ENCODE measurements around the gene TPSB2.
A peak's percentile ranks its signal among the peaks of the same experiment; 100 is the strongest.
"Not testable (repeated sequence)": the region's sequence is repeated elsewhere in the genome, so short reads cannot be mapped to it uniquely, and the experiment has no call there.

The TPSB2 gene

DNA sequence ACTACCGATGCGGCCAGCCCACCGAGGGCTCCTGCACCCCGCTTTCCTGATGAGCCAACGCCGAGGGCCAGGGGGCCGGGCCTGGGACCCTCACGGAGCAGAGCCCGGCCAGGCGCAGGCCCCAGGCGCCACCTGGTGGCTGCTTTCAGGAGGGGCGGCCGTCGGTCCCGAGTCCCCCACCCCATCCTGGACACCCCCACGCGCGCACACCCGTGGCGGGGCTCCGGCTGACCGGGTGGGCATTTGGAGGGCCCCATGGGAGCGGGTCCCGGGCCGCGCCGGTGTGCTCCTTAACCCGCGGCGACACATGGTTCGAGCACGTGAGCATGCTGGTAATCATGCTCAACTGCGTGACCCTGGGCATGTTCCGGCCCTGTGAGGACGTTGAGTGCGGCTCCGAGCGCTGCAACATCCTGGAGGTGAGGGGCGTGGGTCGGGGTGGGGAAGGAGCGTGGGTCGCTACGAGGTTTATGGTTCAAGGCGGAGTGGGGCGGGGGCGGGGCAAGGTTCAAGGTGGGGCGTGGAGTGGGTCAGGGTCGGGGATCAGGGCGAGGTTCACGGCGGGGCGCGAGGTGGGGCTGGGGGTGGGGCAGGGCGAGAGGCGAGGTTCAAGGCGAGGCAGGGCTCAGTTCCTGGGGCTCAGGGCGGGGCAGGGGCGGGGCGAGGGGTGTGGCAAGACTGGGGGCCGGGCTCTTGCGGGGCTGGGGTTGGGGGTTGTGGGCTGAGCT is 35.2 kb downstream of the TPSB2 start:
- Mint-ChIP-seq H3K36me3 (no peaks in the 10 kb centered on the region), H3K27ac (no peak overlapping the region), H3K4me1 (no peaks in the 10 kb centered on the region), H3K4me3 (no peak overlapping the region), H3K9me3 (peaks cover 2% of the 10 kb centered on the region)
- DNase-seq (ENCODE audit: low spot score in 2 of 2) (no peak), ATAC-seq (no peak)

GRCh38 chr16:1193825-1194581 is 36.0 kb downstream of the TPSB2 start:
- ATAC-seq (no peak), DNase-seq (ENCODE audit: low spot score in 2 of 2) (no peak)
- Mint-ChIP-seq H3K9me3 (no peaks in the 10 kb centered on the region), H3K4me1 (no peaks in the 10 kb centered on the region), H3K36me3 (no peaks in the 10 kb centered on the region), H3K27ac (no peak overlapping the region), H3K4me3 (no peak overlapping the region)

- no peak for DNase-seq (ENCODE audit: low spot score in 2 of 2)
- no peak overlapping the region for H3K4me3 Mint-ChIP-seq
- H3K4me1 Mint-ChIP-seq, result no peaks in the 10 kb centered on the region
- H3K27ac Mint-ChIP-seq, result no peak overlapping the region
- no peak for ATAC-seq
- H3K36me3 Mint-ChIP-seq, result no peaks in the 10 kb centered on the region
- H3K9me3 Mint-ChIP-seq, result no peaks in the 10 kb centered on the region
Observed at GRCh38 chr16:1193143-1193824, 36.7 kb downstream of the TPSB2 start.

- no peaks in the 10 kb centered on the region for H3K9me3 Mint-ChIP-seq
- no peaks in the 10 kb centered on the region for H3K4me1 Mint-ChIP-seq
- no peak overlapping the region for H3K27ac Mint-ChIP-seq
- ATAC-seq (no peak), DNase-seq (ENCODE audit: low spot score in 2 of 2) (no peak)
- H3K36me3 Mint-ChIP-seq, result no peaks in the 10 kb centered on the region
- H3K4me3 Mint-ChIP-seq, result no peak overlapping the region
Observed at GRCh38 chr16:1192384-1193073, 37.5 kb downstream of the TPSB2 start.

GRCh38 chr16:1190789-1191188 is 39.2 kb downstream of the TPSB2 start:
- not testable (repeated sequence) for H3K9me3 Mint-ChIP-seq

GRCh38 chr16:1189455-1189854 is 40.5 kb downstream of the TPSB2 start:
- no peak overlapping the region for H3K27ac Mint-ChIP-seq
- no peaks in the 10 kb centered on the region for H3K4me1 Mint-ChIP-seq
- no peak for DNase-seq (ENCODE audit: low spot score in 2 of 2)
- H3K9me3 Mint-ChIP-seq, result no peaks in the 10 kb centered on the region
- no peak overlapping the region for H3K4me3 Mint-ChIP-seq
- no peak for ATAC-seq
- no peaks in the 10 kb centered on the region for H3K36me3 Mint-ChIP-seq

More at GRCh38 chr16:1190789-1191188, 39.2 kb downstream of the TPSB2 start:
- not testable (repeated sequence) for ATAC-seq; H3K36me3 Mint-ChIP-seq; H3K4me3 Mint-ChIP-seq; H3K27ac Mint-ChIP-seq; H3K4me1 Mint-ChIP-seq; DNase-seq (ENCODE audit: low spot score in 2 of 2)

- no peak overlapping the region for H3K4me3 Mint-ChIP-seq
- peak; percentile 62 for ATAC-seq
Observed at GRCh38 chr16:1188432-1189189, 41.4 kb downstream of the TPSB2 start.

DNA sequence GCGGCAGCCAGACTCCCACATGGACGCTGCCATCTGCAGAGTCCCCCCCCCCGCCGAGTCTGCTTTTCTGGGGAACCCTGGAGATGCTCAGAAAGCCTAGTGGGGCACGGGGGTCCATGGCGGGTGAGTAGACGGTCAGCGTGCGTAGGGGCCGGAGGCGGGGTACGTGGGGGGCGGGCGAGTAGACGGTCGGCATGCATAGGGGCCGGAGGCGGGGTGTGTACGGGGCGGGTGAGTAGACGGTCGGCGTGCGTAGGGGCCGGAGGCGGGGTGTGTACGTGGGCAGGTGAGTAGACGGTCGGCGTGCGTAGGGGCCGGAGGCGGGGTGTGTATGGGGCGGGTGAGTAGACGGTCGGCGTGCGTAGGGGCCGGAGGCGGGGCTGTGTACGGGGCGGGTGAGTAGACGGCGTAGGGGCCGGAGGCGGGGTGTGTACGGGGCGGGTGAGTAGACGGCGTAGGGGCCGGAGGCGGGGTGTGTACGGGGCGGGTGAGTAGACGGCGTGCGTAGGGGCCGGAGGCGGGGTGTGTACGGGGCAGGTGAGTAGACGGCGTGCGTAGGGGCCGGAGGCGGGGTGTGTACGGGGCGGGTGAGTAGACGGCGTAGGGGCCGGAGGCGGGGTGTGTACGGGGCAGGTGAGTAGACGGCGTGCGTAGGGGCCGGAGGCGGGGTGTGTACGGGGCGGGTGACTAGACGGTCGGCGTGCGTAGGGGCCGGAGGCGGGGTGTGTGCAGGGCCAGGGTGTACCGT is 44.4 kb downstream of the TPSB2 start:
- not testable (repeated sequence) for H3K4me3 Mint-ChIP-seq; H3K4me1 Mint-ChIP-seq; DNase-seq (ENCODE audit: low spot score in 2 of 2); H3K36me3 Mint-ChIP-seq; H3K27ac Mint-ChIP-seq; ATAC-seq; H3K9me3 Mint-ChIP-seq

More at GRCh38 chr16:1188432-1189189, 41.4 kb downstream of the TPSB2 start:
- Mint-ChIP-seq H3K4me1 (no peaks in the 10 kb centered on the region), H3K36me3 (no peaks in the 10 kb centered on the region), H3K27ac (no peak overlapping the region), H3K9me3 (no peaks in the 10 kb centered on the region)
- DNase-seq (ENCODE audit: low spot score in 2 of 2), result peak; percentile 37 to 63

DNA sequence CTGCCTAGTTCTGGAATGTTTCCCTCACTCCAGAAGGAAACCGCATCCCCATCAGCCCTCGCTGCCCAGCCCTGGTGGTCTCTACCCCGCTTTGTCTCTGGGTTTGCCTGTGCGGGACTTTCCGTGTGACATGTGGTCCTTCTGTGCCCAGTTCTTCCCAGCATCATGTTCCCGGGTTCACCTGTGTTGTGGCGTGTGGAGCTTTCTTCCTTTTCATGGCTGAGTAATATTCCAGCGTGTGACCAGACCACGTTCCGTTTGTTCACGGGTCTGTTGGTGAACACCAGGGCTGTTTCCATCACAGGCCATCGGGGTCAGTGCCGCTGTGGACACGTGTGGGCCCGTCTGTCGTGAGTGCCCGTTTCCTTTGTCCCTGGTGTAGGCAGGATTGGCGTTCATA is 45.0 kb downstream of the TPSB2 start:
- Mint-ChIP-seq H3K4me1 (no peaks in the 10 kb centered on the region), H3K4me3 (no peak overlapping the region), H3K36me3 (no peaks in the 10 kb centered on the region), H3K27ac (no peak overlapping the region), H3K9me3 (no peaks in the 10 kb centered on the region)
- no peak for ATAC-seq
- DNase-seq (ENCODE audit: low spot score in 2 of 2), result no peak

GRCh38 chr16:1184156-1184868 is 45.7 kb downstream of the TPSB2 start:
- no peak overlapping the region for H3K27ac Mint-ChIP-seq
- H3K4me1 Mint-ChIP-seq, result no peaks in the 10 kb centered on the region
- H3K9me3 Mint-ChIP-seq, result no peaks in the 10 kb centered on the region
- no peak for DNase-seq (ENCODE audit: low spot score in 2 of 2)
- H3K36me3 Mint-ChIP-seq, result no peaks in the 10 kb centered on the region
- no peak for ATAC-seq
- no peak overlapping the region for H3K4me3 Mint-ChIP-seq

DNA sequence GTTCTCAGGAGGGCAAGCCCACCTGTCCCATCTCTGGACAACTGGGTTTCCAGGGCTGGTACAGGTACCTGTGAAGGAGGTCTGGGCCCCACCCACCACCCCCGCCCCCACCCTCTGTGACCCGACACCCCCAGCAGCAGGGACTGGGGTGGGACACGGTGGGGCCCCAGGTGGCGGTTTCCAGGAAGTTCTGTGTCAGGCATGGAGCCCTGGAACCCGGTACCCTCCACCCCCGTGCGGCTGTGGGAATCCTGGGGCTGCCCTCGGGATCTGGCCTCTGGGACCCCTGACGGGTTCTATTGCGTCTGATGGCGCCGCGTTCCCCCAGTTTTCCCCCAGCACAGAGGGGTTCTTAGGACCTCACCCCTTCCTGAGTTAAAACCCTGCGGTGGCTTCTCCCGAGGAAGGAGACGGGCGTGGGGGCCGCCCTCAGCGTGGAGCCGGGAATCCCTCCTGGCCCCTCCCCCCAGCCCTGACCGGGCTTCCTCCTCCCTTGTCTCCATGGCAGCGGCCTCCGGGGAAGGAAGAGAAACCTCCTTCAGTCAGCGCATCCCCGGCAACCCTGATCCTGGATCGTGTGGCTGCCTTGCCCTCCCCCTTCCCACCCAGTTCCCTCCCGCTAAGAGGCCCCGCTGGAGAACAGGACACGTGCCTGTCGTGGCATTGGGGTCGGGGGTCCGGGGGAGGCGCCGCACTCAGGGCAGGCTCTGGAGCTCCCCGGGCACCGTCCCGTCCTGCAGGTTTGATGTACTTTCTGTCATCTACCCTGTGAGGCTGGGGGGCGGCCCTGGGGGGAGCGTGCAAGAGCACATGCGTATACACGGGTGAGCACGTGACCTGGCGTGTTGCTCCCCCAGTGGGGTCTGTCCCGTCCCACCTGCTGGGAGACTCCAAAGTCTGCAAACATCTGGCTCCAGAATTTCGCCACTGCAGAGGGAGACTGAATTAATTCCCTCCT is 46.8 kb downstream of the TPSB2 start:
- Mint-ChIP-seq H3K27ac (no peak overlapping the region), H3K9me3 (no peaks in the 10 kb centered on the region), H3K4me1 (no peaks in the 10 kb centered on the region), H3K36me3 (no peaks in the 10 kb centered on the region), H3K4me3 (no peak overlapping the region)
- ATAC-seq (no peak), DNase-seq (ENCODE audit: low spot score in 2 of 2) (no peak)

DNA sequence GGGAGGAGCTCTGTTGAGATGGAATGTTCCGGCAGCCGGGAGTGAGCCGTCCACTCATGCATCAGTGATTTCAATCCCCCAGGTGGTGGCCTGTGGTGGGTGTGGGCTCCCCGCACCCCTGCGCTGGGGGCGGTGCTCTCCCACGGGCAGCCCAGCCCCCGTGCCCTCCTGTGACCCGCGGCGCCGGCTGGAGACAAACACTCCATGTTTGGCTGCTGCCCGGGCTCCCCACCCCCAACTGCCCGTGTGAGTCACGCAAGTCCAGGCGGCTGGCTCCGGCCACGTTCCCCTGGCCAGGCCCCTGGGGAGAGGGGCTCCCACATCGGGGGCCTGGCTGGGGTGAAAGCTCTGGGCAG is 47.7 kb downstream of the TPSB2 start:
- ATAC-seq, result no peak
- no peaks in the 10 kb centered on the region for H3K9me3 Mint-ChIP-seq
- H3K27ac Mint-ChIP-seq, result no peak overlapping the region
- no peak for DNase-seq (ENCODE audit: low spot score in 2 of 2)
- no peaks in the 10 kb centered on the region for H3K4me1 Mint-ChIP-seq
- H3K4me3 Mint-ChIP-seq, result no peak overlapping the region
- H3K36me3 Mint-ChIP-seq, result no peaks in the 10 kb centered on the region
